ENCODE results near the gene CD300A. TPM values are rescaled to one million over a fixed set of nuclear protein-coding genes. Genes with fewer than 3 reads are reported as not detected.

CD300A gene
- total RNA-seq, 1 experiment from 2014 or later, result 0.71 TPM

GRCh38 chr17:74450231-74450630, 16.2 kb upstream of the CD300A start:
- no peaks in the 10 kb centered on the region for H3K27me3 ChIP-seq (ENCODE audit: insufficient read depth, low read length)
- no peak overlapping the region for H2AFZ ChIP-seq (ENCODE audit: low read depth, low read length, poor library complexity, severe bottlenecking)
- peaks cover 0 to 6% of the 10 kb centered on the region in 2 experiments; a peak in 1 of 4 replicates for H3K36me3 ChIP-seq (ENCODE audit: control insufficient read depth in 1 of 2, insufficient read depth in 2 of 2, low read length in 2 of 2)
- TF ChIP-seq, protein P1, sequence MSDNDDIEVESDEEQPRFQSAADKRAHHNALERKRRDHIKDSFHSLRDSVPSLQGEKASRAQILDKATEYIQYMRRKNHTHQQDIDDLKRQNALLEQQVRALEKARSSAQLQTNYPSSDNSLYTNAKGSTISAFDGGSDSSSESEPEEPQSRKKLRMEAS (IDR thresholded peaks at IDR 0.05), result no peak
- TF ChIP-seq ELF1 (IDR thresholded peaks at IDR 0.05; ENCODE audit: borderline replicate concordance, low read depth) (no peak), YY1 (IDR thresholded peaks at IDR 0.05; ENCODE audit: extremely low read depth, insufficient replicate concordance, low read depth, low read length) (no peak), ZNF274 (IDR thresholded peaks at IDR 0.05; ENCODE audit: low read depth, low read length) (no peak), REST (IDR thresholded peaks at IDR 0.05; ENCODE audit: low read depth) (no peak), RAD21 (IDR thresholded peaks at IDR 0.05; ENCODE audit: low read depth) (no peak), POLR2A (IDR thresholded peaks at IDR 0.05; ENCODE audit: borderline replicate concordance, extremely low read depth, insufficient read depth, insufficient read length) (no peak), EZH2phosphoT487 (IDR thresholded peaks at IDR 0.05; ENCODE audit: borderline replicate concordance) (no peak), CBX3 (IDR thresholded peaks at IDR 0.05; ENCODE audit: low read depth) (no peak), EZH2 (IDR thresholded peaks at IDR 0.05) (no peak), EGR1 (IDR thresholded peaks at IDR 0.05; ENCODE audit: low read depth) (no peak), CTCF (IDR thresholded peaks at IDR 0.05 in 2 of 3, conservative IDR thresholded peaks at IDR 0.05 in 1 of 3; ENCODE audit: borderline replicate concordance in 1 of 3, insufficient read depth in 1 of 3, low read depth in 2 of 3, low read length in 2 of 3) (no peak), POLR2AphosphoS5 (IDR thresholded peaks at IDR 0.05; ENCODE audit: low read depth, low read length) (no peak)
- no TSS peak for BruUV-seq (replicated peaks)
- CTCF ChIA-PET, result interaction anchor here (1.6 to 1.7 kb wide), 2 partner anchors 12 to 71 kb away, joined by 4 to 6 read pairs; no protein-coding TSS in a partner anchor
- H3K9ac ChIP-seq (ENCODE audit: low read length), result no peak overlapping the region
- POLR2A ChIA-PET, result no interaction called here
- intact Hi-C loops (cut with micrococcal nuclease), result no loop called here
- H3K4me3 ChIP-seq (replicated peaks in 1 of 2; ENCODE audit: low read depth in 1 of 2, low read length in 2 of 2), result no peak overlapping the region
- no peaks in the 10 kb centered on the region for H3K9me3 ChIP-seq (ENCODE audit: control insufficient read depth in 1 of 2, insufficient read depth in 1 of 2, low read depth in 1 of 2, low read length in 2 of 2)
- no peak for ATAC-seq
- no peak overlapping the region for H3K4me2 ChIP-seq (ENCODE audit: low read length)
- H3K9me2 ChIP-seq (ENCODE audit: insufficient read depth), result no peaks in the 10 kb centered on the region
- no peak overlapping the region for H3K27ac ChIP-seq (ENCODE audit: low read depth, low read length)
- H4K20me1 ChIP-seq (ENCODE audit: insufficient read depth), result no peaks in the 10 kb centered on the region
- no peak for DNase-seq (ENCODE audit: low read depth, low spot score)
- peaks cover 18 to 23% of the 10 kb centered on the region in 2 experiments for H3K4me1 ChIP-seq (ENCODE audit: control insufficient read depth in 1 of 2, insufficient read depth in 2 of 2, low read length in 2 of 2)
- RAD21 ChIA-PET (ENCODE audit: low non-redundant PET in 1 of 2, low total read pairs in 2 of 2, uncharacterized antibody in 2 of 2, unreplicated experiment in 2 of 2), result no interaction called here
- H3K79me2 ChIP-seq (ENCODE audit: insufficient read depth, low read length), result no peaks in the 10 kb centered on the region
